ENCODE results near the gene TMEM158.

TMEM158 gene

DNA sequence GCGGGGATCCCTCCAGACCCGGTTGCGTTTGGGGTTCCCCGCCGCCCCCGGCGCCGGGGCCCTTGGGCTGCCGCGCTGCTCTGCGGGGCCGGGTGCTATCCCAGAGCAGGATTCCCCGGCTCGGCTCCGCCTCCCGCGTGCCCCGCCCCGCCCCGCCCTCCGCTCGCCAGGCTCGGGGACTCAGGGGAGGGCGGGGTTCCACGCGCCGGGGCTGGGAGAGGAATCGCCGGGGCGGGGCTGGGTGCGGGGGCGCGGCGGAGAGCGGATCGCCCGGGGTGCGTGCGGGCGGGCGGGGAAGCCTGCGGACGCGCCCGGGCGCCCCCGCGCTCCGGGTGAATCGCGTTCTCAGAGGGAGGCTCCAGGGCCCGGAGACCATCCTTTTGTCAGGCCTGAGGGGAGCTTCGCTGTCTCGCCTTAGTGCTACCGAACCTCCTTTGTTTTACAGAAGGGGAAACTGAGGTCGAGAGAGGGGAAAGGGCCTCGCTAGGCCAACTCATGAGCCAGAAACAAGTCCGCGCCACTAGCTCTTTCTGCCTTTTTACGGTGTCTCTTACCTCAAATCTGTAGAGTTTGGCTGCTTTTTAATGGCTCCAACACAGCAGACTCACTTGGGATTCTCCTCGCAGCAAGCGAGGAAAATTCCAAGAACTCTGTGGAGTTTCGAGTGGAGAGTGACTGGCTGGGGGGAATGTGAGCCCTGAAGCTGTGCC, at the start of gene TMEM158:
TSS of gene TMEM158 (minus strand) at position 82 of the 710 bp plus-strand sequence. CDS start 260 bp downstream, outside the sequence.
- DNase-seq (ENCODE audit: low spot score) = peak; percentile 53

GRCh38 chr3:45275006-45275704, 49.1 kb upstream of the TMEM158 start:
- DNase-seq (ENCODE audit: low spot score) = peak; percentile 84

- DNase-seq (ENCODE audit: low spot score) = peak; percentile 3
These were observed 47.8 kb upstream of the TMEM158 start for GRCh38 chr3:45273681-45274515.

GRCh38 chr3:45272828-45273470, 46.9 kb upstream of the TMEM158 start:
- peak; percentile 64 for DNase-seq (ENCODE audit: low spot score)

- DNase-seq (ENCODE audit: low spot score) = no peak
These were observed 46.1 kb upstream of the TMEM158 start for GRCh38 chr3:45272032-45272810.

DNA sequence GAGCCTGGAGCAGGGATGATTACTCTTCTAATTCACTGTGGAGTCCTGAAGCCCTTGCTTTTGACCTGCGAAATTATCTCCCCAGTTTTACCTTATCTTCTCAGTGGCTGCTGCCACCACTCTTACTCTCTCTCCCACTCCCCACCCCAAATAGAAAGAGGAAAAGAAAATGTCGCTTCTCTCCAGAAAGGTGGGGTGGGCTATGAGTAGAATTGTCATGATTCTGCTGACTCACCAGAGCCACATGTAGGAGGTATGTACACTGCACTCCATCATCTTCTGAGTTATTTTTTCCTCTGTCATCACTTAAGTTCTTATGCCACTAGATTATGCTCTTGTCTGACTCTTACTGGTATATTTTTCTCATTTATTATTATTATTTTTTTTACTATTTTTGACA, 43.9 kb upstream of the TMEM158 start:
- no peak for DNase-seq (ENCODE audit: low spot score)

GRCh38 chr3:45267097-45267496, 41.0 kb upstream of the TMEM158 start:
- DNase-seq (ENCODE audit: low spot score) = no peak

DNA sequence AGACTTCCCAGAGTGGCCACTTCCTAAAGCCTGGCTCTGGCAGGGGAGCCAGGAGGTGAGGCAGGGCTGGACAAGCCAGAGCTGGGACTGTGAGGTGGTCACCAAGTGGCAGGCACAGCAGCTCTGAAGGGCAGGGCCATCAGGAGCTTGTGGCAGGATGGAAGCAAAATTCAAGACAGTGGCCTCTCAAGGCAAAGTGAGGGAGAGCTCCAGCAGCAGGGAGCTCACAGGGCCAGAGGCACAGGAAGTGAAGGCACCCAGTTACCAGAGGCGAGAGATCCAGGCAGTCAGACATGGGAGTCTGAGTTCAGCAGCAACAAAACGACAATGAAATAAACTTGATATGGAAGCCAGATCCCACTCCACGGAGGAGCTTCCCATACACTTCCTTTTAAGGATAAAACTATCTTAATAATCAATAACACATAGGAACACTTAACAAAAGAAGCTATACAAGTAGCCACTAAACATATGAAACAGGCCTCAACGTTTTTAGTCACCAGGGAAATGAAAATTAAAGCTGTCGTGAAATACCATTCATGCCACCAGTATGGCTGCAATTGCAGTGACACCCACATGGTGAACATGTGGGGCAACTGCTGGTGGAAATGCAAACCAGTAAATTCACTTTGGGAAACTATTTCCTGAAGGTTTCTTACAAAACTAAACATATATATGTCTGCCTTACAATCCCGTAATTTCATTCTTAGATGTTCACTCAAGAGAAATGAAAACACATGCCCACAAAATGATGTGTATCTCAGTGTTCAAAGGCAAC, 35.4 kb upstream of the TMEM158 start:
- DNase-seq (ENCODE audit: low spot score) = no peak

DNA sequence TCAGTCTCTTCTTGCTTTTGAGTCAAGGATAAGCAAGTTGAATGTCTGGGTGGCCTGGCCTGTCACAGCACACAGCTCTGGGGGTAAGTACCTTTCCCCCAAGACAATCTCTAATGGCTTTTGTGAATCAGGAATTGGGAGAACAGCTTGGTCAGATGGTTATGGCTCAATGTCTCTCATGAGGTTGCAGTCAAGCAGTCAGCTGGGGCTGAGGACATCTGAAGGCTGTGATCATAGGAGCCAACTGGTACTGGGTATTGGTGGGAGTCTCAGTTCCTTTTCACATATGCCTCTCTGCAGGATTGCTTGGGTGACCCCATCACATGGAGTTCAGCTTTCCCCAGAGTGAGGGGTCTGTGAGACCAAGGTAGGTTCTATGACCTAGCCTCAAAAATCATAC, 33.0 kb upstream of the TMEM158 start:
- no peak for DNase-seq (ENCODE audit: low spot score)

DNA sequence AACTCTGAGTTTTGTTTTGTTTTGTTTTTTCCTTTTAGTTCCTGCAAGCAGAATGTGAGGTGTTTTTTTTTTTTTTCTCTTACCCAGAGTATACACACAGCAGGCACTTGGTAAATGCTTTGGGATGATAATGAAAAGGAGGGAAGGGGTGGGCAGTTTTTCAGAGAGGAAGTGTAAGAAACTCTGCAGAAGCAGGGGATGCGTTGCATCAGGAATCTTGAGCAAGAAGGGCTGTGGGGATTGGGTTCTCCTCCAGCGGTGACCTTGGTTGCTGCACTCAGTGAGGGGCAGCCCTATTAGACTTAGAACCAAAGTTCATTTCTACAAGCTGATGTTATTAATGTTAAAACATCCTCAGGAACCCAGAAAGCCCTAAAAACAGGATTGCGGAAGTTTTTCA, 32.2 kb upstream of the TMEM158 start:
- DNase-seq (ENCODE audit: low spot score) = no peak

GRCh38 chr3:45253316-45253715, 27.2 kb upstream of the TMEM158 start:
- no peak for DNase-seq (ENCODE audit: low spot score)

DNA sequence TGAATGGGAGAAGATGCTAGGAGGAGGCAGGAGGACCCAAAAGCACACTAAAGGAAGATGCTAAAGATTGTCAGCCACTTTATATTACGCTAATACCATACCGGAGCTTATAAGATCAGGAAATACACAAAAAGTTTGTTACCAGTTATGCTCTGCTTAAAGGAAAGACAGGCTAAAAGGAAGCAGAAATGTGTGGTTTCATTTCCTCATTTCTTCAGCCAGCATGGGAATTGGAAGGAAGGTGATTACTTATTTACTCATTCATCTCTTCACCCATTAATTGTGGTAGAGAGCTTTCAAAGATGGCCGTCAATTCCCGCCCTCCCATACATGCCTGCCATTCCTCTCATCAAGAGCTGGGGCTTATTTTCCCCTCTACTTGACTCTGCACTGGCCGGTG, 26.7 kb upstream of the TMEM158 start:
- no peak for DNase-seq (ENCODE audit: low spot score)

GRCh38 chr3:45249391-45249790, 23.3 kb upstream of the TMEM158 start:
- DNase-seq (ENCODE audit: low spot score) = no peak

GRCh38 chr3:45246241-45246640, 20.2 kb upstream of the TMEM158 start:
- peak; percentile 66 for DNase-seq (ENCODE audit: low spot score)

DNA sequence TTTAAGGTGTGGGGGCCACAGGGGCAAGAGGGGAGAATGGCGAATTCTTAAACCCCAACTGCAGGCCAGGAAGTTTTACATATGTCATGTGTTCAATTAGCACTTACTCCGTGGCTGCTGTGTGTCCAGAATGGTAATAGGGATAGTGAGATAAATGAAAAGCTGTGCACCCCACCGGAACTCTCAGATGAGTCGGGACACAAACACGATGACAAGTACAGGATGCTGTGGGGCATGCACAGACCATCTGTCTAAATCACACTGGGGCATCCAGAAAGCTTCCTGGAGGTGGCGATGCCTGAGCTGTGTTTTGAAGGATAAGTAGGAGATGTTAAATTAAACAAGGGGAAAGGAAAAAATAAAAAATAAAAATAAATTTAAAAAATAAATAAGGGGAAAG, 18.3 kb upstream of the TMEM158 start:
- no peak for DNase-seq (ENCODE audit: low spot score)

GRCh38 chr3:45241206-45241605, 15.1 kb upstream of the TMEM158 start:
- DNase-seq (ENCODE audit: low spot score) = no peak

GRCh38 chr3:45240292-45240691, 14.2 kb upstream of the TMEM158 start:
- no peak for DNase-seq (ENCODE audit: low spot score)

DNA sequence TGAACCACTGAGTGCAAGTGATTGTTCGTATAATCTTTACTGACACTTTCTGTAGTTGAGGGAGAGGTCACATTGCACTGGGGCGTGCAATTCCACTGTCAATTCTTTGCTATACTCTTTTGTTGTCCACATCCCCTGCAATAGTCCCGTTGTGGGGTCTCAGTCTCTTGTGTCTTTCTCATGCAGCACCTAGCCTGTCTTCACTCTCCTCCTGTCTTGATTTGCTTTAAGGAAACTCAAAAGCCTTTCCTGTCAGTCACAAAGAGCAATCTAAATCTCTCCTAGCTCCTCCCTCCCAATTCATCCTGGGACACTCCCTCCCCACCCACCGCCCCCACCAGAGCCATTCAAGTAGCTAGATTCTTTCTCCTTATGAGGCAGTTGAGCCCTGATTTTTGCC, 13.2 kb upstream of the TMEM158 start:
- DNase-seq (ENCODE audit: low spot score) = no peak

- no peak for DNase-seq (ENCODE audit: low spot score)
These were observed 10.9 kb upstream of the TMEM158 start for GRCh38 chr3:45236964-45237363.

DNA sequence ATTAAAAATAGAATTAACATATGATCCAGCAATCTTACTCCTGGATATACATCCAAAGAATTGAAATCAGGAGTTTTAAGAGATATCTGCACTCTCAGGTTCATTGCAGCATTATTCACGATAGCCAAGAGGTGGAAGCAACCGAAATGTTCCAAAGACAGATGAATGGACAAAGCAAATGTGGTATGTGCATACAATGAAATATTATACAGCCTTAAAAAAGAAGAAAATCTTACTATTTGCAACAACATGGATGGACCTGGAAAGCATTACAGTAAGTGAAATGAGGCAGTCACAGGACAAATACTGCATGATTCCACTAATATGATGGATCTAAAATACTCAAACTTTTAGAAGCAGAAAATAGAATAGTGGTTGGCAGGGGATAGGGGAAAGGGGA, 9.3 kb upstream of the TMEM158 start:
- no peak for DNase-seq (ENCODE audit: low spot score)

DNA sequence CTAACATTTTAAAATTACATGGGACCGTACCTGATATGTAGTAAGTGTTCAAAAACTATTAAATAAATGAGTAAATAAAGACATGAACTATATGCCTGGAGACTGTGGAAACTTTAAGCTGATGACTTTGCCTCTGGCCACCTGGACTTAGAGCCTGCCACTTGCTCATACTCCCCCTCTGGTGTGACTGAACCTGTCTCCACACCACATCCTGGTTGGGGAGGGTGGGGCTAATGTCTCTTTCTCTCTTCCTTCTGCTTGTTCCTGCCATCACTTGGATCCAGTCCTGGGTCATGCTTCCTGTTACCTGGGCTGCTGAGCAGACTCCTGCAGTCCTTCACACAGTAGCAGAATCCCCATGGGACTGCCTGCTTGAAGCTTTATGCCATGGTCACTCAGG, 8.2 kb upstream of the TMEM158 start:
- DNase-seq (ENCODE audit: low spot score) = no peak
